HEK293 (cell line): ENCODE measurements around the gene PAFAH1B2.

Source experiments
- CTCF ChIP-seq: fragments of 450-650 bp; formaldehyde crosslinking; IDR thresholded peaks from 2 replicates; pipeline ENCODE4 v1.5.1; 2016; ENCODE audit warnings: missing biosample characterization, missing genetic modification characterization
- ELK4 ChIP-seq: IDR thresholded peaks from 2 replicates; pipeline ENCODE4 v1.6.1; 2011; ENCODE audit warnings: mild to moderate bottlenecking, low read depth, low read length, borderline replicate concordance
- KLF1 ChIP-seq: fragments of 450-650 bp; formaldehyde crosslinking; IDR thresholded peaks from 2 replicates; pipeline ENCODE4 v1.5.1; 2016; ENCODE audit warnings: missing biosample characterization, missing genetic modification characterization
- RBAK ChIP-seq: fragments of 450-650 bp; formaldehyde crosslinking; IDR thresholded peaks from 2 replicates; pipeline ENCODE4 v1.5.1; 2016; ENCODE audit warnings: missing biosample characterization, missing genetic modification characterization
- YY1 ChIP-seq: fragments of 450-650 bp; formaldehyde crosslinking; IDR thresholded peaks from 2 replicates; pipeline ENCODE4 v1.5.1; 2018; ENCODE audit warnings: missing biosample characterization, missing genetic modification characterization
- ZNF175 ChIP-seq: fragments of 450-650 bp; formaldehyde crosslinking; IDR thresholded peaks from 2 replicates; pipeline ENCODE4 v1.5.1; 2016; ENCODE audit warnings: missing biosample characterization, missing genetic modification characterization
- ZNF274 ChIP-seq, 2 experiments: fragments of 200-500 bp in 1 of 2; fragments of 450-650 bp in 1 of 2; sonication (Bioruptor generic) in 1 of 2; formaldehyde crosslinking in 1 of 2; IDR thresholded peaks; 2 replicates each; pipeline versions ENCODE4 v1.5.1 to v1.6.1; 2014 to 2016; ENCODE audit warnings: borderline replicate concordance in 1 of 2, inconsistent platforms in 1 of 2, low read length in 1 of 2, missing biosample characterization in 1 of 2, missing genetic modification characterization in 1 of 2
- ZNF311 ChIP-seq: fragments of 450-650 bp; formaldehyde crosslinking; IDR thresholded peaks from 2 replicates; pipeline ENCODE4 v1.5.1; 2017; ENCODE audit warnings: missing biosample characterization, missing genetic modification characterization, borderline replicate concordance
- ZNF354C ChIP-seq: fragments of 450-650 bp; formaldehyde crosslinking; IDR thresholded peaks from 2 replicates; pipeline ENCODE4 v1.5.1; 2016; ENCODE audit warnings: missing biosample characterization, missing genetic modification characterization, low read depth, borderline replicate concordance
- TF ChIP-seq, protein P1 (sequence below): fragments of 450-650 bp; formaldehyde crosslinking; IDR thresholded peaks from 2 replicates; pipeline ENCODE4 v1.5.1; 2016; ENCODE audit warnings: missing biosample characterization, missing genetic modification characterization

DNA sequence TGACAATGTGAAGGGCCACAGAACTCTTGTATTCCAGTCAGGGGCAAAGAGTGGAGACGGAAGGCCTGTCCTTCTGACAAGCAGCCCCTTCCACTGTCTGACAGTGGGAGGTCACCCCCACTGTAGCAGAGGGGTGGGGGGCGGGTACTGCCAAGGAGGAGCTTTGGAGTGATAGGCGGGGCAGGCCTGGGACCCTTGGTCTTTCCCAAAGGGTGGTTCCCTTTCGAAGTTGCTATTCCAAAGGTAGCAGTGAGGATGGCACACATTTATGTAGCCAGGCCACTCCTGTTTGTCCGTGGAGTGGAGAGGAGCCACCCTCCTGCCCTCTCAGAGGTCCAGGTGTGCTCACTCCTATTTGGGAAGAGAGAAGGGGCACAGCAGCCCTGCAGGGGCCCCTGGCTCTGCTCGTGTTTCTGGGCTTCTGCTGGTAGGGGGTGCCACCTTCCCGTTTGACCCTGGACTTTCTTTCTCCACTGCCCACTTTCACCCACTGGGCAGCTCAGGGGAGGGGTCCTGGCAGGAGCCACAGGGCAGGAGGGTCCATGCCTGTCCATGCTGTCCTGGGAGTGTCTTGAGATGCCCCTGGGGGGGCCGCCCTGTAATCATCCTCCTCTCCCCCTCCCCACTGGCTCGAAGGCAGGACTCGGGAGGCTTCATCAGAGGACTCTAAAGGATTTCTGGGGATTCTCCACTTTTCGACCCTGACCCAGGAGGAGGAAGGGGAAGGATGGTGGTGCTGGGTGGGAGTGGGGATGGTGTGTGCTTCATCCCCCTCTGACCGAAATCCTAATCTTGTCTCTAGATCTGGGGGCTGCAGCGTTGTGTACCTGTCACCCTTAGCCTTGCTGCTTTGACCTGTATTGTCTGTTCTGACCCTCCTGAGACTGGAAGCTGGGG lies 56.1 kb downstream of the PAFAH1B2 start:
- TF ChIP-seq CTCF (tag by site-specific recombination) (no peak), KLF1 (tag by site-specific recombination) (no peak), ZNF175 (tag by site-specific recombination) (no peak), YY1 (tag by site-specific recombination) (no peak), ZNF274 (IDR thresholded peaks at IDR 0.05; ENCODE audit: low read length) (no peak), ZNF274 (tag by site-specific recombination; IDR thresholded peaks at IDR 0.05; ENCODE audit: borderline replicate concordance) (no peak), ELK4 (no peak), ZNF311 (tag by site-specific recombination) (no peak), ZNF354C (no peak), RBAK (tag by site-specific recombination) (no peak)
- TF ChIP-seq, protein P1, sequence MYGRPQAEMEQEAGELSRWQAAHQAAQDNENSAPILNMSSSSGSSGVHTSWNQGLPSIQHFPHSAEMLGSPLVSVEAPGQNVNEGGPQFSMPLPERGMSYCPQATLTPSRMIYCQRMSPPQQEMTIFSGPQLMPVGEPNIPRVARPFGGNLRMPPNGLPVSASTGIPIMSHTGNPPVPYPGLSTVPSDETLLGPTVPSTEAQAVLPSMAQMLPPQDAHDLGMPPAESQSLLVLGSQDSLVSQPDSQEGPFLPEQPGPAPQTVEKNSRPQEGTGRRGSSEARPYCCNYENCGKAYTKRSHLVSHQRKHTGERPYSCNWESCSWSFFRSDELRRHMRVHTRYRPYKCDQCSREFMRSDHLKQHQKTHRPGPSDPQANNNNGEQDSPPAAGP: no peak
